ENCODE results near the gene GNLY.
"Not testable (repeated sequence)": the region's sequence is repeated elsewhere in the genome, so short reads cannot be mapped to it uniquely, and the experiment has no call there.

The GNLY gene

DNA sequence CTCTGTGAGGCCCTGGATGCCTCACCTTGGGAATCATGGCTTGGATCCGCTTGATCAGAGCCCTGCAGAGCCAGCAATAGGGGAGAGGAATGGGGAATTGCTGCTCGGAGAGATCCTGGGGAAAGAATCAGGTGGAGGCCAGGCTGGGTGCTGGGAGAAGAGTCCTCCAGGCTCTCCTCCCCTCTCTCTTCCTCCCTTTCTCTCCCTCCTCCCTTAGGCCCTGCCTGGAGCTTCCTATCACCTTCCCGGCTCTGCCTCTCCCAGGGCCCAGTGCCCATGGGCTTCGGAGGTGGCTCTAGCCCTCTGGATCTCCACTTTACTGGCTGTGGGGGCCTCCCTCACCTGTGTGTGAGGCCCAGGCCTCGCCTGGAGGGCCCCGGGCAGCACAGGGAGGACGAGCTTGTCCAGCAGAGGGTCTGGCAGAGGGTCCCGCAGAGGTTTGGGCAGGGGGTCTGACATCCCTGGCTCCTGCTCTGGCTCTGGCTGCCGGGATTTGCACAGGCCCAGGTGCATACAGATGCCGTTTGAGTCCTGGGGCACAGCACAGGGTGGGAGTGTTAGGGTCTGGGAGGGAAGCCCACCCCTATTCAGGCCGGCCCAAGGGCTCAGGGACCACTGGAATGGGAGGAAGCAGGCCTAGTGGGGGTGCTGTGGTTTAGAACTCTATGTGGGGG lies 28.8 kb upstream of the GNLY start:
- no peak for DNase-seq

DNA sequence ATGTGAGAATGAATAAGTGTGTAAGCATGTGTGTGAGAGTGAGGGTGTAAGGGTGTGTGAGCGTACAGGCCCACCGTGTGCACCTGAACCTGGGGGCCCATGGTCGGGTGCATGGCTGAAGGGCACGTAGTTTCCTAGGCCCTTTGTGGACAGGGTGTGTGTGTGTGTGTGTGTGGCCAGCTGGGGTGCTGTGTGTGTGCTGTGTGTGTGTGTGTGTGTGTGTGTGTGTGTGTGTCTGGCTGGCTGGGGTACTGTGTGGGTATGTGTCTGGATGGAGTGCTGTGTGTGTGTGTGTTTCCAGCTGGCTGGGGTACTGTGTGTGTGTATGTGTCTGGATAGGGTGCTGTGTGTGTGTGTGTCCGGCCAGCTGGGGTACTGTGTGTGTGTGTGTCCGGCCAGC lies 28.1 kb upstream of the GNLY start:
- no peak for DNase-seq

DNA sequence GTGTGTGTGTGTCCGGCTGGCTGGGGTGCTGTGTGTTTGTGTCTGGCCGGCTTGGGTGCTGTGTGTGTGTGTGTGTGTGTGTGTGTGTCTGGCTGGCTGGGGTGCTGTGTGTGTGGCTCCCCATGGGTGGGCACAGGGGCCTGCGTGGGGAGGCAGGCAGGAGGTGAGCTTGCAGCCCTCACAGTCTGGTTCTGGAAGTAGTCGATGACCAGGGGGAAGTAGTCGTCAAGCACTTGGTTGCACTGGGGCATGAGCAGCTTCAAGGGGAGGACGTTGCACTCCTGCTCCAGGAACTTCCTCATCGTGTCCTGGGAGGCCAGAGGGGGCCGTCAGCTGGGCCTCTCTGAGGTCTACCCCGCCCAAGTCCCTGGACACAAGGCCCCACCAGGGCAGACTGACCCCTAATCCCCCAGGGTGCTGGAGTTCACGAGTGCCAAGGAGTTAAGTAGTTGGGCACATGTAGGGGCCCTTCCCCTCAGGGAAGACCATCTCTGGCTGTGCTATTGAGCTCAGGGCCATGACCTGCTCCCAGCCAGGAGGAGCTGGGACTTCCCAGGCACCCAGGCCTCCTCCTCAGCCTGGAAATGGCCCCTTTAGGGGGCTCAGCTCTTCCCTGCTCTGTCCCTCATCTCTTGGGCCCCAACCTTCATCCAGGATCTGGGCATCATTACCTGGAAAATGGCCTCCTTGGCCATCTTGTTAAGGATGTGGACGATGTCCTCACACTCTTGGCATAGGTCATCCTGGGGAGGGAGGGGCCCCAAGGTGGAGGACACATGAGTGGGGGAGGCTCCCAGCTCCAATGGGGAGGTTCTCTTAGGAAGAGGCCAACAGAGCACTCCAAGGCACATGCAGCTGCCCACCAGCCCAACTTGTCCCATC lies 27.5 kb upstream of the GNLY start:
- DNase-seq = no peak

GRCh38 chr2:85667561-85668008 lies 26.6 kb upstream of the GNLY start:
- DNase-seq = no peak

DNA sequence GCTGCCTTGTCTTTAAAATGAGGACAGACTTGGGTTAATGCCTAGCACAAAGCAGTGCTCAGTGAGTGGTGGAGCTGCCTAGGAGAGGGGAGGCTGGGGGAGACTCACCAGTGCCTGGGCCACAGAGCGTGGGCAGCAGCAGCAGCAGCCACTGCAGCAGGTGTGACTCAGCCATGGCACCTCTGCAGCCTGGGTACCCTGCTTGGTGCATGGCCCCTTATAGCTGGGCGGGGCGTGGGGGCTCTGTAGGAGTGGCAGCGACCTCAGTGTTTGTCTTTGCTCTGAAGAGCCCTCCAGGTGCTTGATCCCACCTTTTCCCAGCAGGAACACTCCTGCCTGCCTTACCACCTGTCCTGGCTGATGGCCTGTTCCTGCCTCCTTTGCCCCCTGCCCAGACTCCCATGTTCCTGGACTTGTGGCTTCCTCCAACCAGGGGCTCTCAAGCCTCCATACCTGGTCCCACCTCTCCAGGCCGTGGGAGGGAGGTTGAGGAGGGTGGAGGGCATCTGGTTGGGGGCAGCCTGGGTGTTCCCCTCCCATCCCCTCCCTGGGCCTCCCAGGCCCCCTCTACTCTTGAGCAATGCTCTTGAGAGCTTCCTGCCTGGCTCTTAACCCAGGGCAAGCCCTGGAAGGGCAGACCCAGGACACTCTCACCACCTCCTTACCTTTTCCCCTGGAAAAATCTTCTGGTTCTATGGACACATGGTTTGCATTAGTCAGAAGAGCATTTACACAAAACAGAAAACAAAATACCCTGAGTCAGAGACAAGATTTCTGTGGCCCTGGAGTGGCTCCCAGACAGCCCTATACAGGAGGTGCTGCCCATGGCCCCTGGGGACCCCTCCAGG lies 25.9 kb upstream of the GNLY start, which contains the start of gene SFTPB:
Gene SFTPB, minus strand, starts transcription at position 191 of the 848 bp plus-strand sequence. Its CDS starts 16 bp downstream, at position 175.
- no peak for DNase-seq

- DNase-seq = no peak
These were observed 25.4 kb upstream of the GNLY start for GRCh38 chr2:85668857-85669142.

- no peak for DNase-seq
These were observed 24.6 kb upstream of the GNLY start for GRCh38 chr2:85669549-85669948.

- not testable (repeated sequence) for DNase-seq
These were observed 23.7 kb upstream of the GNLY start for GRCh38 chr2:85670416-85670815.

- no peak for DNase-seq
These were observed 21.7 kb upstream of the GNLY start for GRCh38 chr2:85672456-85672855.

- no peak for DNase-seq
These were observed 20.3 kb upstream of the GNLY start for GRCh38 chr2:85673716-85674375.

GRCh38 chr2:85674417-85674816 lies 19.7 kb upstream of the GNLY start:
- no peak for DNase-seq

DNA sequence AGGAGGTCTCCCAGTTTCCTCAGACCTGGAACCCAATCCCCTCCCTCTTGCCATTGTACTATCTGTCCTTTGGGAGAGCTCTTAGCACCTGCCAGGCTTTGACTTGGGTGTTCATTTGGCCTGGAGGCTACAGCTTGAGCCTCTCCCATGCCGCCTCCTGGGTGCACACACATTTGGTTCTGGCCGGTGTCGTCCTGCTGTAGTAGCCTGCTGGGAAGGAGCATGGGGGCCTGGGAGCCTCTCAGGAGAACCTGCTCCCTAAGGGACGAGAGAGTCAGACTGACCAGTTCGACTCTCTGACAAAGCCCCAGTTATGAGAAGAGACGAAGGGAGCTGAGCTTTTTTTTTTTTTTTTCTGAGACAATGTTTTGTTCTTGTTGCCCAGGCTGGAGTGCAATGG lies 18.7 kb upstream of the GNLY start:
- no peak for DNase-seq

DNA sequence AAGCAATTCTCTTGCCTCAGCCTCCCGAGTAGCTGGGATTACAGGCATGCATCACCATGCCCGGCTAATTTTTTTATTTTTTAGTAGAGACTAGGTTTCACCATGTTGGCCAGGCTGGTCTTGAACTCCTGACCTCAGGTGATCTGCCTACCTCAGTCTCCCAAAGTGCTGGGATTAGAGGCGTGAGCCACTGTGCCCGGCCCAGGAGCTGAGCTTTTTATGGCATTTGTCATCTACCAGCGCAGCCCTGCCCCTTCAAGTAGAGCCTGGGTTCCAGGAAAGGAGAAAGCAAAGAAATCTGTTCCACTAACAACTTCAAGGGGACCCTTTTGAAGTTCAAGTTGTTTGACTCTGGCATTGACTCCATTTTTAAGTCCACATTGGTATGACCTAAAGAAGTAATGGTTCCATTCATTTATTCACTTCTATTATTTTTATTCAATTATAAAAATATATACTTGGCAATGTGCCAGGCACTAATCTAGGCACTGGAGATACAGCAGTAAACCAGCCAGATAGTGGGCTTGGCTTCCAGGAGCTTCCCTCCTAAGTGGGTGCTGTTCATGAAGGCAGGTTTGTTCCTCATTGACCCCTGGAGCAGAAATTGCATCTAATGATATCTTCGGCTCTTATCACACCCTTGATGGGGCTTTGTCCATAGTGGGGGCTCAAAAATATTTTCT lies 18.2 kb upstream of the GNLY start:
- DNase-seq = no peak

GRCh38 chr2:85678377-85678776 lies 15.8 kb upstream of the GNLY start:
- DNase-seq = no peak

DNA sequence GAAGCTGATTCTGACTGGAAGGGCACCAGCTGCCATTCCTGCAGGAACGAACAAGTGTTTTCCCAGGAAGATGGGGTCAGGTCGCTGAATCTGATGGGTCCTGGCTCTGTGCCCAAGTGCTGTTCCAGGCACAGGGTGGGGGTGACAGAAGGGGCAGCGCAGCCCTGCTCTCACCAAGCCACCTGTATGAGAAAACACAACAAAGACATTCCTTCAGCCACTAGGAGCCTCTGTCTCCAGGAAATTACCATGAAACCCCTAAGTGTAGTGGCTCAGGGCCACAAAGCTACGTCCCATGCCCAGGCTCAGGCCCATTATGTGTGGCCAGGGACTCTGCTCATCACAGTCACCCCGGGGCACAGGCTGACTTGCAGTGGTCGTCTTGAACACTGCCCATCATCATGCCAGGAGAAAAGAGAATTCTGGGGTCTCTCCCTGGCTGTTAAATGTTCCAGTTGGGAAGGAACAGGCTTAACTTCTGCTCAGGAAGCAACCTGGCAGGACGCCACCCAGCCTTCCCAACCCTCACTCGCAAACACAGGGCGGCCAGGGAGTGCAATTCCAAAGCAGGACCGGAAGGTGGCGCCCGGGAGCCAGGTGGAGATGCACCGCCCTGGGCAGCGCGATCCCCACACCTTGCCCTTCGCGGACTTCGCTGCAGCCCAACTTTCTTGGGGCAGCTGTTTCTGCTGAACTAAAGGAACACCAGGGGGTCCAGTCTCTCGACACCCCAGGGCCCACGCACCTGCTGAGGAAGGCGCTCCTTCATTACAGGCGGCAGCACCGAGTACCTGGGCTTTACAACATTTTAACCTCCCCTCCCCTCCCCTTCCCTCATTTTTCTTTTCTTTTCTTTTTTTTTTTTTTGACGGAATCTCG lies 15.1 kb upstream of the GNLY start:
- peak; percentile 31 to 79 (median 56) for DNase-seq

GRCh38 chr2:85680707-85681371 lies 13.3 kb upstream of the GNLY start:
- DNase-seq = no peak

GRCh38 chr2:85681372-85681763 lies 12.8 kb upstream of the GNLY start:
- no peak for DNase-seq

DNA sequence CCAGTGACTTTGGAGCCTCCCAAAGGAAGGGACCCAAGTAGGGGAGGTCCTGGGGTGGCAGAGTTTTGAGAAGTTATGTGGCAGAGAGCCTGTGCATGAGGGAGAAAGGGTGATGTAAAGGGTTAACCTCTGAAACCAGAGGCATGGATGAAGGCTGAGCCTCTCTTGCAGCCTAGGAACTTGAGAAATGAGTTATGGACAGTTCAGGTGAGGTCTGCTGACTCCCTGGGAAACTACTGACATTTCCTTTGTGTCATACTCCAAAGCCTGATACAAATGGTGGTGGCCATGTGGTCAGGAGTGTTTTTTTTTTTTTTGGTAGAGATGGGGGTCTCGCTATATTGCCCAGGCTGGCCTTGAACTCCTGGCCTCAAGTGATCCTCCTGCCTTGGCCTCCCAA lies 12.4 kb upstream of the GNLY start:
- no peak for DNase-seq

DNA sequence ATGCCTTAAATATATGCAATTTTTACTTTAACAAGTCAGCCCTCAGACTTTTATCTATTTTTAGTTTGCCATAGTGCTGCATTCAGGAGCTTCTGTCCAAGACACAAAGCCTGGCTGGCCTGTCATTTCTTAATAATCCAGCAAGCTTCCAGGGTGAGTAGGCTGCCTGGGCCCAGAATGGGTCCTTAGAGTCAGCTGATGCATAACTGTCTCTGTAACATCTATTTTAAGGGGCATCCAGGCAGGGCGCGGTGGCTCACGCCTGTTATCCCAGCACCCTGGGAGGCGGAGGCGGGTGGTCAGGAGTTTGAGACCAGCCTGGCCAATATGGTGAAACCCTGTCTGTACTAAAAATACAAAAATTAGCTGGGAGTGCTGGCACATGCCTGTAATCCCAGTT lies 11.8 kb upstream of the GNLY start:
- DNase-seq = no peak

DNA sequence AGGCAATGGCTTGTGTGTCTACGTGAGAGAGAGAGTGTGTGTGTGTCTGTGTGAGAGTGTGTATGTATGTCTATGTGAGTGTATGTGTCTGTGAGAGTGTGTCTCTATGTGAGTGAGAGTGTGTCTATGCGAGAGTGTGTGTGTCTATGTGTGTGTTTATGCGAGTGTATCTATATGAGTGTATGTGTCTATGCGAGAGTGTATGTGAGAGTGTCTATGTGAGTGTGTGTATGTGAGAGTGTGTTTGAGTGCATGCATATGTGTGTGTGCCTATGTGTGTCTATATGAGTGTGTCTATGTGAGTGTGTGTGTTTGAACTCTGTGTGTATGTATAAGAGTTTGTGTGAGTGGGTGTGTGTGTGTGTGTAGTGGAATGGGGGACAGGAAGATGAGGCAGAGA lies 9.8 kb upstream of the GNLY start:
- DNase-seq = no peak

GRCh38 chr2:85684806-85685205 lies 9.4 kb upstream of the GNLY start:
- DNase-seq = no peak

Measured in stimulated activated naive CD4-positive, alpha-beta T cell (primary cell).